HG02759 (cell line): Measurements from ENCODE around the gene COBLL1.

Experiments
- ATAC-seq: cut with Tn5 transposase; IDR thresholded peaks from one replicate; pipeline ENCODE4 v1.9.1; 2021; ENCODE audit warnings: mild to moderate bottlenecking, moderate library complexity; ENCODE audit not compliant: unreplicated experiment

COBLL1 gene

GRCh38 chr2:164642946-164643555 is 198.6 kb downstream of the COBLL1 start:
- ATAC-seq = no peak

- ATAC-seq = no peak
These were observed 199.4 kb downstream of the COBLL1 start for GRCh38 chr2:164642268-164642667.
